ENCODE results near the gene DTNBP1. TPM values are rescaled to one million over a fixed set of nuclear protein-coding genes. Genes with fewer than 3 reads are reported as not detected.

The DTNBP1 gene
- total and polyA plus RNA-seq, 2 of the 8 experiments (the other 6 are each of a cell fraction or from before 2014, with no cell fraction given), result 13.5 to 22.1 TPM

DNA sequence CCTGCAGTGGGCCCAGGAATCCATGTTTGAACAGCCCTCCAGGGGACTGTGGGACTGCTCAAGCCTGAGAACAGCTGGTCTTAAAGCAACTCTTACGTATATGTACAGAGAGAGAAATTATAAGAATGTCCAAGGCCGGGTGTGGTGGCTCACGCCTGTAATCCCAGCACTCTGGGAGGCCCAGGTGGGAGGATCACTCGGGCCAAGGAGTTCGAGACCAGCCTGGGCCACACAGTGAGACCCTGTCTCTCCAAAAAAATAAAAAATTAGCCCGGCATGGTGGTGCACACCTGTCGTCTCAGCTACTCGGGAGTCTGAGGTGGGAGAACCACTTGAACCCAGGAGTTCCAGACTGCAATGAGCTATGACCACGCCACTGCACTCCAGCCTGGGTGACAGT lies 134.0 kb downstream of the DTNBP1 start:
- Histone ChIP-seq H3K27ac (ENCODE audit: low read depth, low read length) (no peak overlapping the region), H3K27me3 (replicated peaks in 1 of 4; ENCODE audit: control insufficient read depth in 3 of 4, extremely low read depth in 1 of 4, insufficient read depth in 3 of 4, low read length in 3 of 4) (no peaks in the 10 kb centered on the region), H2BK120ac (replicated peaks; ENCODE audit: low read depth, low read length) (no peak overlapping the region), H2BK20ac (ENCODE audit: low read length) (no peak overlapping the region), H3K23ac (ENCODE audit: insufficient read length) (no peak overlapping the region), H3K9ac (replicated peaks in 1 of 4; ENCODE audit: extremely low read depth in 1 of 4, low read depth in 3 of 4, low read length in 3 of 4) (no peak overlapping the region), H2AFZ (ENCODE audit: low read length) (no peak overlapping the region), H4K91ac (replicated peaks; ENCODE audit: insufficient read length, low read length) (no peak overlapping the region), H4K5ac (ENCODE audit: insufficient read length, low read depth, low read length) (no peak overlapping the region), H3K79me2 (ENCODE audit: control insufficient read depth in 1 of 2, insufficient read depth in 2 of 2, low read length in 2 of 2) (no peaks in the 10 kb centered on the region), H3K4me1 (replicated peaks in 1 of 4; ENCODE audit: control insufficient read depth in 3 of 4, insufficient read depth in 4 of 4, low read length in 3 of 4) (no peaks in the 10 kb centered on the region), H4K8ac (ENCODE audit: extremely low read depth, insufficient read depth, low read length) (no peak overlapping the region), H2BK5ac (ENCODE audit: low read depth, low read length) (no peak overlapping the region), H3K4me3 (ENCODE audit: extremely low read depth in 1 of 4, insufficient read depth in 2 of 4, low read depth in 3 of 4, low read length in 4 of 4) (no peak overlapping the region), H3K9me3 (ENCODE audit: insufficient read depth in 2 of 2, low read depth in 1 of 2, low read length in 1 of 2) (peaks cover 20% of the 10 kb centered on the region in 2 experiments), H2BK12ac (ENCODE audit: low read depth, low read length) (no peak overlapping the region), H3K4me2 (ENCODE audit: insufficient read depth in 1 of 2, low read depth in 2 of 2, low read length in 2 of 2) (no peak overlapping the region), H2BK15ac (ENCODE audit: low read length) (no peak overlapping the region), H3K23me2 (ENCODE audit: low read depth, low read length) (no peaks in the 10 kb centered on the region), H3K56ac (replicated peaks; ENCODE audit: insufficient read length, low read depth, low read length) (no peak overlapping the region), H3K36me3 (ENCODE audit: control insufficient read depth in 2 of 4, insufficient read depth in 4 of 4, low read length in 3 of 4) (peaks cover 0 to 13% (median 5%) of the 10 kb centered on the region in 4 experiments; a peak in 5 of 8 replicates), H2AK5ac (ENCODE audit: low read depth, low read length) (no peak overlapping the region), H3K79me1 (ENCODE audit: low read depth, low read length) (peaks cover 2% of the 10 kb centered on the region; the same call in 1 of the 2 replicates), H3K18ac (ENCODE audit: extremely low read depth, low read length) (no peak overlapping the region), H4K20me1 (replicated peaks in 1 of 2; ENCODE audit: control insufficient read depth in 1 of 2, insufficient read depth in 2 of 2, low read length in 2 of 2) (no peaks in the 10 kb centered on the region), H3K14ac (ENCODE audit: insufficient read length) (no peak overlapping the region), H3K4ac (replicated peaks; ENCODE audit: insufficient read length, low read depth, low read length) (no peak overlapping the region)
- WGBS, 2 experiments (ENCODE audit: extremely low coverage in 1 of 2, insufficient coverage in 1 of 2, insufficient read length in 1 of 2, insufficient replicate concordance in 2 of 2, low coverage in 1 of 2, low lambda C conversion rate in 2 of 2, missing lambda C conversion rate in 1 of 2), result 96% methylated on average over 7 of the region's 9 CpGs; no CpG with 5 or more reads in 1 of the 2 experiments
- FAIRE-seq (no peak), DNase-seq (ENCODE audit: low read depth in 1 of 2, low spot score in 2 of 2) (peak in 1 of 2 experiments; percentile 41)
- TF ChIP-seq CBX5 (IDR thresholded peaks at IDR 0.05; ENCODE audit: low read depth, low read length) (no peak), RNF2 (IDR thresholded peaks at IDR 0.05; ENCODE audit: borderline replicate concordance, low read depth, low read length, missing control alignments, poor library complexity, severe bottlenecking) (no peak), SIX5 (IDR thresholded peaks at IDR 0.05; ENCODE audit: low read depth, low read length) (no peak), BRCA1 (IDR thresholded peaks at IDR 0.05; ENCODE audit: low read depth, low read length) (no peak), BACH1 (IDR thresholded peaks at IDR 0.05; ENCODE audit: low read length) (no peak), EP300 (IDR thresholded peaks at IDR 0.05; ENCODE audit: borderline replicate concordance in 1 of 2, low read depth in 2 of 2, low read length in 2 of 2) (no peak), CREB1 (IDR thresholded peaks at IDR 0.05) (no peak), BCL11A (IDR thresholded peaks at IDR 0.05; ENCODE audit: low read depth in 2 of 2, low read length in 2 of 2) (no peak), TBP (IDR thresholded peaks at IDR 0.05; ENCODE audit: low read depth, low read length) (no peak)
- TF ChIP-seq, protein P1, sequence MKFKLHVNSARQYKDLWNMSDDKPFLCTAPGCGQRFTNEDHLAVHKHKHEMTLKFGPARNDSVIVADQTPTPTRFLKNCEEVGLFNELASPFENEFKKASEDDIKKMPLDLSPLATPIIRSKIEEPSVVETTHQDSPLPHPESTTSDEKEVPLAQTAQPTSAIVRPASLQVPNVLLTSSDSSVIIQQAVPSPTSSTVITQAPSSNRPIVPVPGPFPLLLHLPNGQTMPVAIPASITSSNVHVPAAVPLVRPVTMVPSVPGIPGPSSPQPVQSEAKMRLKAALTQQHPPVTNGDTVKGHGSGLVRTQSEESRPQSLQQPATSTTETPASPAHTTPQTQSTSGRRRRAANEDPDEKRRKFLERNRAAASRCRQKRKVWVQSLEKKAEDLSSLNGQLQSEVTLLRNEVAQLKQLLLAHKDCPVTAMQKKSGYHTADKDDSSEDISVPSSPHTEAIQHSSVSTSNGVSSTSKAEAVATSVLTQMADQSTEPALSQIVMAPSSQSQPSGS (IDR thresholded peaks at IDR 0.05; ENCODE audit: low read length), result no peak
- ChIA-PET POLR2A (ENCODE audit: partially characterized antibody) (no interaction called here), CTCF (ENCODE audit: partially characterized antibody) (no interaction called here)
